ENCODE measurements around the gene MRPS6.

MRPS6 gene

DNA sequence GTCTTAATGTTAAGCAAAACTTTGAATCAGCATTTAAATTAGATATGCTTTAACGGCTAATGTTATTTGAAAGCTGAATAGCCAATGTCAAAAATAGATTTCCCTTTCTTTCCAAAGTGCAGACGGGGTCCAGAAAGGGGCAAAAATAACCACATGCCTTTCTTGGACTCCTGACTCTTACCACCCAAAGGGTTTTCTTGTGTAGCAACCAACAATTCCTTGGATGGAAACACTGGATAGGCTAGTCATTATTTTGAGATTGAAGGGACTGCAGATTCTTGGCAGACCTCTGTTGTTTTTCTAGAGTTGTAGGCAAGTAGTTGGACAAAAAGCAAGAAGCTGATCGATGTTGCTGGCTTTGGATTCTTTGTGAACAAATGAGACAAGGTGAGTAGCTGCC, 107.0 kb downstream of the MRPS6 start:
- DNase-seq (ENCODE audit: low spot score), result no peak

DNA sequence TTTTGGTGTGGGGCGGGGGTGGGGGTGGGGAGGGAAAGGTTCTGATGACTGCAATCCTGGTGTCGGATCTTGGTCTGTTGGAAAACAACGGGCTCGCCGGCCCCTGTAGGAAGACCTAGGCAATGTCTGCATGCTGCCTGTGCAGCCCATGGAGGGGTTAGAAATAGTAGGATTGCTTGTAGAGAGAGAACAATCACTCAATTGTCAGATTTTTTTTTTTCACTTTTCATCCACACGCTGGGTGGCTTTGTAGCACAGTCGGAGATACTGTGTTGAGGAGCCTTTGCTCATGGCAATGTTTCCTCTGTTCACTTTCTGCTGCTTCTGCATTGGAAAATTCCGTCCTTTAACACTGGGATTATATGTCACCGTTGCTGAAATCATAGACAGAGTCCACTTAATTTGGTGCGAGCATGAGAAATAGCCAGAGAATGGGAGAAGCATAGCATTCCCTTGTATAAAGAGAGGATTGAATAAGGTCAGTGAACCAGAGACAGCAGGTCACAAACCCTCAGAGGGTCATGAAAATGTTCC, 107.5 kb downstream of the MRPS6 start:
- DNase-seq (ENCODE audit: low spot score), result no peak

DNA sequence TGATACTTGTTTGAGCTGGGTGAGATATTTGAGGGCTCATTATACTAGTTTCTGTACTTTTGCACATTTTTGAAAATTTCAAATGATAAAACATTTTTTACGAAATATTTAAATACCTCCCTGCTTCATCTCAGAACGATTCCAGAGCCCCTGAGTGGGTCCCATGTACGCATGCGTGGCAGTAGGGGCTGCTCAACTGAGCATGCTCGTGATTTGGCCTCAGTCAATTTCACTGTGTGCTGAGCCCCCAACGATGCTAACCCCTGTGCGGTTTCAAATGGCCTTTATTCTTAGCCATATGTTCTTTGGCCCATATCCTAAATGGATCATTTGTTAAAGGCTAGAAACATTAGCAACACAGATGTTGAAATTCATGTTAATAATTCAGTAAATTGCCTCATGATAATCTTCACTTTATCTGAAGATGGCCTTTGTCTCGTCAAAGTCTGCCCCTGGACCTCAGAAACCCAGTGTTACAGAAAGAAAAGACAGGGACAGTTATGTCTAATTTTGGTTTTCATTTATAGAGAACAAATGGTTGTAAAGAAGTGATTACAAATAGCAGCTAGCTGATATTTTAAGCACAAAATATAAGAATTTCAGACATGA, 108.2 kb downstream of the MRPS6 start:
- no peak for DNase-seq (ENCODE audit: low spot score)

DNA sequence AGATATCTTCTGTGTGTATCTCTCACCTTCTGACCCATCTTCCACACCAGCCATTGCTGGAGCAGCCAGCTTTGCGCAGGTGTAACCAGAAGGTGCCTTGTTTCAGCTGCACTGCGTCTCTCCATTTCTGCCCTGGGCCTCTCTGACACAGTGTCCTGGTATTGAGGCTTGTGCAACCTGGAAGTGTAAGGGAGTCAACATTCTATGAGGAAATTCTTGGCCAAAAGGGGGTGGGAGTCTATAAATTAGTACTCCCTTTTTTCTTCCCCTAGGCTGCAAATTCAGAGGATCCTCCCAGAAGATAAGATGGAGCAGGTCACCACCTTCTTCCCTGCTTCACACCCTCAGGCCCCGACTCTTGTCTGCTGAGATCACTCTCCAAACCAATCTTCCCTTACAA, 109.1 kb downstream of the MRPS6 start:
- DNase-seq (ENCODE audit: low spot score), result no peak

DNA sequence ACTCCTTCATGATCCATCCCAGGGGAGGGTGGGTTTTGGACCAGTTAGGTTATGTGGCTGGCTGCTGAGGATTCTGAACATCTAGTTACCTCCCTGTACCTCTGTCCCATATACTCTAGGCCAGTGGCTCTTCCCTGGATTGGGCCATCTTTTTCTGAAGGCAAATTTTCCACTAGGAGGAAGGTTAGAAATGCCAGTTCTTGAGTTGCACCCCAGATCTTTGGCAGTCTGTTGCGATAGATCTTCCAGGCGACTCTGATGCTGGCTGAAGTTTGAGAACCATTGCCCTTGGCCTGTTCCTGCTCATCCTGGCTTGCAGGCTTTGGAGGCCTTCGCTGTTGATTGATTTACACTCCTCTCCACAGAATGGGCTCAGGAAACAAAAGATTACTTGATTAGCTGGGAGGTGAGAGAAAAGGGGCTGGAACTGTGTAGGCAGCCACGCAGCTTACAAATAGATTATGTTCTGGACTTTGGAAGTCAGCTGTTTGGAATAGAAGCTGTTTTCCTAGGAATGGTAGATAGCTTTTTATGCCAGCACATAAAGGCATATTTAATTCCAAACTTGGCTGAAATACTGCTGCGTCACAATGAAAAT, 110.1 kb downstream of the MRPS6 start:
- DNase-seq (ENCODE audit: low spot score), result no peak

DNA sequence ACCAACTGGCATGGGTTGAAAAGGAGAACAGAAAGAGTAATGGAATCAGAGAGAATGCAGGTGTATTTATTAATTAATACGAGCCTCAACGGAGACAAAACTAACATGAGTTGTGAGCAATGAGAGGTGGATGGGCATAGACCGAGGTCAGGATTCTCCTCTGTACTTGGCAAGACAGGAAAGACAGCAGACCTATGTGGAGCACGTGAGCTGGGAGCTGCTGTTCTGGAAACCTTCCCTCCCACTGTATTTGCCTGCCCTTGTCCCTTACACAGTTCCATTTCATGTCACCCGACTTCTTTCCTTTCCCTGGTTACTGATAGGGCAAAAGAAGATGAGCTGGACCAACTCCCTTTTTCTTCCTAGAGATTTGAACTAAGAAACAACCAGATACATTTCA, 110.9 kb downstream of the MRPS6 start:
- no peak for DNase-seq (ENCODE audit: low spot score)

DNA sequence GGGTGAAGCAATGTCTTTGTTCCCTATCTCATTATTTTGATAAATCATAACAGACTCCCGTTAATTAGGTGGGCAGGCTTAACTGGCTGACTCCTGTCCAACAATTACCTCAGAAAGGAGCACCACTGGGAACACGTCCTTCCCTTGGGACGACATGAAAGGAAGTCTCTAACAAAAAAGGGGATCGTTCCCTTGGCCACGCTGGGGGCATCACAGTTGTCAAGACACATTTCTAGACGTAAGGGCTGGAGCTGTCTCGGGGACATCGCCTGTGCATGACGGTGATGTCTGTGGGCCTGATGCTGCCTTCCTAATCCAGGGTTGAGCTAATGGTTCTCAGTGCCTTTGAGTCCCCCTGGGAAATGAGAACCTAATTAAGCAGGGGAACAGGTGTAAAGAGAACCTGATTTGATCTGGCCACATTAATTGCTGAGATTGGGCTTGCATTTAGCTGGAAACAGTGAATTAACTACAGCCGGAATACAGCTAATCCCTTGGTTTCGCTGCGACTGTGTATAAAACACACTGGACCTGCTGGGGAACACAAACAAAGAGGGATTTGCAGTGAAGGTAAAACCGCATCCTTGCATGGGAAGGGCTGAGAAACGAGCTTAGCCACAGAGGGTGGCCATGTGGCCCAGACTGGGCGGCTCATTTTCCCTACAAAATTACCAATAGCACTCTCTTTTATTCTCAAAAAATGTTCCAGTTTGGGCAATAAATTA, 111.8 kb downstream of the MRPS6 start:
- DNase-seq (ENCODE audit: low spot score), result no peak

DNA sequence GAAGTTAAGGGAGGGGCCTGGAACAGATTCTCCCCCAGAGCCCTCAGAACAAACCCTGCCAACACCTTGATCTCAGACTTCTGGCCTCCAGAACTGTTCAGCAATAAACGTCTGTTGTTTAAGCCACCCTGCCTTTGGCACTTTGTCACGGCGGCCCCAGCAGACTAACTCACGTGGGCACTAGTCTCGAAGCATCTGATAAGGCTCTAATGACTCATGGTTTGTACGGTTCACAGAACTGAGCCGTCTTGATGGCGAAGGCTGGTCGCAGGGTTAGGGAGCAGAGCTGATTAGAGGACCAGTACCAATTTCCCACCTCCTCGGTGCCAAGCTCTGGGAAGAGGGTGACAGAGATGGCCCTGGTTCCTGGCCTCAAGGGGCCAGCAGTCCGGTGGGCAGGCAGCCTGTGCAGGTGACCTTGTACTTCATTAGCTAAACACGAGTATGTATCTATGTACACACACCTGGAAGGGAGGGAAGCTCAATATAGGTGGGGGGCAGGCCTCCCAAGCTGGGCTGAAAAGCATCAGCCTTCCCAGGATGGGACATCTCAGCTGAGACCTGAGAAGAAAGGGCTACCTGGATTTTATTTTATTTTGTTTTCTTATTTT, 112.8 kb downstream of the MRPS6 start:
- no peak for DNase-seq (ENCODE audit: low spot score)

DNA sequence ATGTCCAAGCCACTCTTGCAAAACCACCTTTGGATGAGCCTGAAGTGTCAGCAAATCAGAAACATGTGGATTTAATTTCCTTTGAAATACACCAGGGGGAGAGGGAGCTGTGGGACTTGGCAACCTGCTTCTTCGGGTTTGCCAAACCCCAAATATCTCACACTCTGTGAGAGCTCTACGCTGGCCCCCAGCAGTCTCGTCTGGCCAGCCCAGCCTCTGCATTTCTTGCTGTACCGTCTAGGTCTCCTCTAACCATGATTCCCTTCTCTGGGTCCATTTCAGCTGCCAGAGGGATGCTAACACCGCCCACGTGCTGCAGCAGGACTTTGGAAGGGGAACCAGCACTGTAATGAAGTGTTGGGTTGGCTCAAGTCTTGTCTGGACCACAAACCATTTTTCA, 114.6 kb downstream of the MRPS6 start:
- DNase-seq (ENCODE audit: low spot score), result no peak

DNA sequence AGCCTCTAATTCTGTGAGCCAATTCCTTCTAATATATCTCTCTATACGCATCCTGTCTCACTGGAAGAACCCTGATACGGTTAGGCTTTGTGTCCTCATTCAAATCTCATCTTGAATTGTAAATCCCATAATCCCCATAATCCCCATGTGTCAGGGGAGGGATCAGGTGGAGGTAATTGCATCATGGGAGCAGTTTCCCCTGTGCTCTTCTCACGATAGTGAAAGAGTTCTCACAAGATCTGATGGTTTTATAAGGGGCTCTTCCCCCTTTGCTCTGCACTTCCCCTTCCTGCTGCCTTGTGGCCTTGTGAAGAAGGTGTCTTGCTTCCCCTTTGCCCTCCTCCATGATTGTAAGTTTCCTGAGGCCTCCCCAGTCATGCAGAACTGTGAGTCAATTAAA, 116.1 kb downstream of the MRPS6 start:
- no peak for DNase-seq (ENCODE audit: low spot score)

DNA sequence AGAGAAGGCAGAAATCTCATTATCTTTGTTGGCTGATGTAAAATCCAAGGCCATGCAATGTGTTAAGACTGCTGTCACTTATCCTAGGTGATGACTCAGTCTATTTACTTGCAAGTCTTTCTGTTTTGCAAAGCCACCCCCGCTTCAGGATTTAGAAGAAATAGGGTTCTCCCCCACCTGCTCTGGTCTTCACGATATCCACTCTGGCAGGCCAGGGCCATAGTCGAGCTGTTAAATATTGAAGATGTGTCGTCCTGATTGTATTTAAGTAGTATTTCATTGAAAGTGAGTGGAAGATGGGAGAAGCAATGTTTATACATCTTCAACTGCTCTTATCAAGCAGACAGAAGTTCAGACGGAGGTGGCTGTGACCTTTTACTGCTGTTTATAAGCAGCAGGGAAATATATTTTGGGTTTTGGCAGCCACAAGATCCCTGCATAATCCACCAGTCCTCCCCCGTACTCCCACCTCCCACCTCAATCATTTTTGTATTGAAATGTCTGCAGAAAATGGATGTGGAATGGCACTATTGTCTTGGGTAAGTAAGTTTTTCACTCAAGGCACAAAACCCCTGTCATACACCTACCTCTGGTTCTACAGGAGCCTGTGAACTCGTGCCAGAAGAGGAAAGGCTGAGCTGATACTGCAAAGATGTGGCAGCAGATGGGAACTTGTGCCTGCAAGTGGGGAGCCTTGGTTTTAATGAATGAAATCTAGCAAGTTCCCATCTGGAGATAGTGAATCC, 117.4 kb downstream of the MRPS6 start:
- DNase-seq (ENCODE audit: low spot score), result no peak

DNA sequence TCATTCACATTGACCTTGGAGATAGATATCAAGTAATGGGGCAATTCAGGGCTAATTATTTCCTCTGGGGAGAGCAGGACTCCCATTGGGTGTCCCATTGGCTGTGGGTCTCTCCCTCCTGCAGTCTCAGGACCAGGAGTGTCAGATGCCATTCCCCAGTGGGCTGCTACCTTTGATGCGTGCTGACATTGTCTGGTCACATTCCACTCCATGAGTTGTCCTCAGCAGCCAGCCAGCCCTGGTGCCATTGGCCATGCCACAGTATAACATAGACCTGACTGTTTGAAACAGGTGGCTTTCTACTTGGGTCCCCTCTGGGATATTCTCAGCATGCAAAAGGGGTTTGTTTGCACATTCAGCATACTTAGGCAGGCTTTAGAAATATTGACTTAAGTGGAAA, 118.5 kb downstream of the MRPS6 start:
- DNase-seq (ENCODE audit: low spot score), result no peak
